ENCODE results near the gene UBB.

UBB gene

DNA sequence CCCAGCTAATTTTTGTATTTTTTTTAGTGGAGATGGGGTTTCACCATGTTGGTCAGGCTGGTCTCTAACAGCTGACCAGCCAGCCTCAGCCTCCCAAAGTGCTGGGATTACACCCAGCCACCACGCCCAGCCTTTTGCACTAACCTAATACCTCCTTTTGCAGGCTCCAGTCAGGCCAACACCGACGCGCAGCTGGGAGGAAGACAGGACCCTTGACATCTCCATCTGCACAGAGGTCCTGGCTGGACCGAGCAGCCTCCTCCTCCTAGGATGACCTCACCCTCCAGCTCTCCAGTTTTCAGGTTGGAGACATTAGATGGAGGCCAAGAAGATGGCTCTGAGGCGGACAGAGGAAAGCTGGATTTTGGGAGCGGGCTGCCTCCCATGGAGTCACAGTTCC lies 36.5 kb downstream of the UBB start:
- no peak for DNase-seq

- no peak for DNase-seq
Observed at GRCh38 chr17:16417896-16418684, 37.2 kb downstream of the UBB start.

GRCh38 chr17:16418685-16419068 lies 37.8 kb downstream of the UBB start:
- no peak for DNase-seq

GRCh38 chr17:16419074-16419928 lies 38.4 kb downstream of the UBB start:
- no peak for DNase-seq

GRCh38 chr17:16419929-16420271 lies 39.0 kb downstream of the UBB start:
- DNase-seq: no peak

- no peak for DNase-seq
Observed at GRCh38 chr17:16422416-16422815, 41.5 kb downstream of the UBB start.

GRCh38 chr17:16423226-16423872 lies 42.5 kb downstream of the UBB start:
- no peak for DNase-seq

GRCh38 chr17:16425202-16425601 lies 44.3 kb downstream of the UBB start:
- DNase-seq: no peak

- DNase-seq: no peak
Observed at GRCh38 chr17:16425698-16426659, 45.1 kb downstream of the UBB start.

GRCh38 chr17:16427020-16427419 lies 46.1 kb downstream of the UBB start:
- DNase-seq: no peak

GRCh38 chr17:16428098-16428882 lies 47.4 kb downstream of the UBB start:
- DNase-seq: peak in 24 of 58 donors; percentile 8 to 59 (median 30)

GRCh38 chr17:16429083-16429482 lies 48.2 kb downstream of the UBB start:
- DNase-seq: no peak

DNA sequence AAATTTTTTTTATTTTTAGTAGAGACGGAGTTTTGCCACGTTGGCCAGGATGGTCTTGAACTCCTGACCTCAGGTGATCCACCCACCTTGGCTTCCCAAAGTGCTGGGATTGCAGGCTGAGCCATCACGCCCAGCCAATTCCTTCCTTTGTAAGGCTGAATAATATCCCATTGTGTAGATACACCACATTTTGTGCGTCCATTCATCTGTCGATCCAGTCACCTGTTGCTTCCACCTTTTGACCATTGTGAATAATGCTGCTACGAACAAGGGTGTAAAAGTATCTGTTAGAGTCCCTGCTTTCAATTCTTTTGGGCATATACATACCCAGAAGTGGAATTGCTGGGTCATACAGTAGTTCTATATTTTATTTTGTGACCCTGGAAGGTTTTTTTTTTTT lies 49.8 kb downstream of the UBB start:
- DNase-seq: no peak

GRCh38 chr17:16432017-16432416 lies 51.1 kb downstream of the UBB start:
- DNase-seq: no peak
